Measurements from ENCODE around the gene SHC4. TPM values are rescaled to one million over a fixed set of nuclear protein-coding genes. Genes with fewer than 3 reads are reported as not detected.
"Not testable (repeated sequence)": the region's sequence is repeated elsewhere in the genome, so short reads cannot be mapped to it uniquely, and the experiment has no call there.

SHC4 gene
- polyA plus RNA-seq, 3 donors = 0.09 TPM; not detected in 2

DNA sequence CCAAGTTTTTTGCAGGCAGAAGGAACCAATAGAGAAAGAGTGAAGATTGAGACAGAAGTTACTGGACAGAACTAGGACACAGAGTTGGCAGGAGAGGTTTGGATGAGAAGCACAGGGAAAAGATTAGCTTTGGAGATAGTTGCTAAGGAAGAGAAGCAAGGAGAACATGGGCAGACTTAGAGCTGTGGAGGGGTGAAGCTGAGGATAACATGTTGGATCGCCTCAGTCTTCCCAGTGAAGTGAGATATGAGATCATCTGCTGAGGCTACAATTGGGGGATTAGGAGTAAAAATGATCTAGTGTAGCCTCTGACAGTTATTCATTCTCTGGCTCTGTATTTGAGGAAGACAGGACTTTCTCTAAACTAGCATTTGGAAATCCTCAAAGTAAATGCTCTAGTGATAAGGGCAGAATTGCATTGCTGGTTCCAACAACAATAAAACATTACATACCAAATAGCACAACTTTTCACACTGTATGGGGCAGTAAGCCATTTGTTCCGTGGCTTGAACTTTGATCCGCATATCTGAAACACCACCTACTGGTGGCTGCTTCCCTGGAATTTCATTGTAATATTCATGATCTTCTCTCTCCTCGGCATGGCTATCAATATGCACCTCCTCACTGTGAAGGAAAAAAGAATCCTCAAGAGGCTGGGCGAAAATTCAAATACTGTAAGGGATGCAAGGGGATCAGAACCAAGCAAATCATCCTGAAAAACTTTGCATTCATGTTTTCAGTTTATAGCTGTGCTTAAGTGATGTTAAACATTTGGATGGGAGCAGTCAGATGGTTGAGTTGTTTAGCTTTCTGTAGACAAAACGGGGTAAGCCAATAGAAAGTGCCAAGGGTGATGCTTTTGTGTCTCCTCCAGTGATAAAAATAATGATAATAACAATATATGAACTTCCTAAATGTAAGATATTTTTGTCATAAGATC lies 107.9 kb downstream of the SHC4 start:
- Histone ChIP-seq H3K36me3 (replicated peaks in 1 of 2; ENCODE audit: control insufficient read depth in 1 of 2, insufficient read depth in 2 of 2, low read length in 2 of 2) (no peaks in the 10 kb centered on the region), H3K79me2 (ENCODE audit: insufficient read depth, low read length) (no peaks in the 10 kb centered on the region), H3K9me3 (replicated peaks in 1 of 2; ENCODE audit: control insufficient read depth in 1 of 2, insufficient read depth in 1 of 2, low read length in 2 of 2) (no peaks in the 10 kb centered on the region), H3K4me2 (replicated peaks; ENCODE audit: extremely low read depth, low read length, poor library complexity, severe bottlenecking) (no peak overlapping the region), H2AFZ (ENCODE audit: insufficient read depth, low read depth, low read length, poor library complexity, severe bottlenecking) (no peak overlapping the region), H3K27ac (ENCODE audit: low read depth in 1 of 2, low read length in 2 of 2) (no peak overlapping the region), H4K20me1 (ENCODE audit: insufficient read depth, low read length) (no peaks in the 10 kb centered on the region), H3K27me3 (ENCODE audit: control insufficient read depth in 2 of 2, insufficient read depth in 2 of 2, low read length in 2 of 2) (no peaks in the 10 kb centered on the region), H3K9ac (ENCODE audit: insufficient read depth, low read length, poor library complexity, severe bottlenecking) (no peak overlapping the region), H3K4me3 (replicated peaks in 1 of 3; ENCODE audit: low read depth in 2 of 3, low read length in 3 of 3) (no peak overlapping the region), H3K4me1 (ENCODE audit: control insufficient read depth in 1 of 2, insufficient read depth in 2 of 2, low read length in 2 of 2) (no peaks in the 10 kb centered on the region)
- Mint-ChIP-seq H3K4me3 (no peak overlapping the region), H3K27me3 (ENCODE audit: low read depth in 3 of 3) (peaks cover 0 to 3% (median 0%) of the 10 kb centered on the region in 3 donors), H3K9me3 (peaks cover 0 to 1% (median 0%) of the 10 kb centered on the region in 7 donors), H3K36me3 (no peaks in the 10 kb centered on the region), H3K4me1 (peaks cover 7% of the 10 kb centered on the region), H3K27ac (no peak overlapping the region)
- intact Hi-C loops (cut with micrococcal nuclease) = no loop called here
- DNase-seq = no peak
- WGBS (ENCODE audit: insufficient coverage) = 47% methylated on average over 4 of the region's 6 CpGs
- TF ChIP-seq, protein P1, sequence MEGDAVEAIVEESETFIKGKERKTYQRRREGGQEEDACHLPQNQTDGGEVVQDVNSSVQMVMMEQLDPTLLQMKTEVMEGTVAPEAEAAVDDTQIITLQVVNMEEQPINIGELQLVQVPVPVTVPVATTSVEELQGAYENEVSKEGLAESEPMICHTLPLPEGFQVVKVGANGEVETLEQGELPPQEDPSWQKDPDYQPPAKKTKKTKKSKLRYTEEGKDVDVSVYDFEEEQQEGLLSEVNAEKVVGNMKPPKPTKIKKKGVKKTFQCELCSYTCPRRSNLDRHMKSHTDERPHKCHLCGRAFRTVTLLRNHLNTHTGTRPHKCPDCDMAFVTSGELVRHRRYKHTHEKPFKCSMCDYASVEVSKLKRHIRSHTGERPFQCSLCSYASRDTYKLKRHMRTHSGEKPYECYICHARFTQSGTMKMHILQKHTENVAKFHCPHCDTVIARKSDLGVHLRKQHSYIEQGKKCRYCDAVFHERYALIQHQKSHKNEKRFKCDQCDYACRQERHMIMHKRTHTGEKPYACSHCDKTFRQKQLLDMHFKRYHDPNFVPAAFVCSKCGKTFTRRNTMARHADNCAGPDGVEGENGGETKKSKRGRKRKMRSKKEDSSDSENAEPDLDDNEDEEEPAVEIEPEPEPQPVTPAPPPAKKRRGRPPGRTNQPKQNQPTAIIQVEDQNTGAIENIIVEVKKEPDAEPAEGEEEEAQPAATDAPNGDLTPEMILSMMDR (IDR thresholded peaks at IDR 0.05) = no peak

DNA sequence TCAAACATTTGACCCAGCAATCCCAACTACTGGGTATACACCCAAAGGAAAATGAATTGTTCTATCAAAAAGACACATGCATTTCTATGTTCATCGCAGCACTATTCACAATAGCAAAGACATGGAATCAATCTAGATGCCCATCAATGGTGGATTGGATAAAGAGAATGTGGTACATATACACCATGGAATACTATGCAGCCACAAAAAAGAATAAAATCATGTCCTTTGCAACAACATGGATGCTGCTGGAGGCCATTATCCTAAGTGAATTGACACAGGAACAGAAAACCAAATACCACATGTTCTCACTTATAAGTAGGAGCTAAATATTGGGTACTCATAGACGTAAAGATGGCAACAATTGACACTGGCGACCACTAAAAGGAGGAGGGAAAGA lies 109.3 kb downstream of the SHC4 start:
- H3K9me3 ChIP-seq (replicated peaks in 1 of 2; ENCODE audit: control insufficient read depth in 1 of 2, insufficient read depth in 1 of 2, low read length in 2 of 2); H3K36me3 Mint-ChIP-seq; H3K9me3 Mint-ChIP-seq; H3K79me2 ChIP-seq (ENCODE audit: insufficient read depth, low read length); intact Hi-C loops (cut with micrococcal nuclease); H3K27me3 ChIP-seq (ENCODE audit: control insufficient read depth in 2 of 2, insufficient read depth in 2 of 2, low read length in 2 of 2); H3K4me1 Mint-ChIP-seq; H4K20me1 ChIP-seq (ENCODE audit: insufficient read depth, low read length); H3K36me3 ChIP-seq (replicated peaks in 1 of 2; ENCODE audit: control insufficient read depth in 1 of 2, insufficient read depth in 2 of 2, low read length in 2 of 2); H3K27ac ChIP-seq (ENCODE audit: low read depth in 1 of 2, low read length in 2 of 2); H3K4me1 ChIP-seq (ENCODE audit: control insufficient read depth in 1 of 2, insufficient read depth in 2 of 2, low read length in 2 of 2); H3K4me2 ChIP-seq (replicated peaks; ENCODE audit: extremely low read depth, low read length, poor library complexity, severe bottlenecking); H3K27me3 Mint-ChIP-seq (ENCODE audit: low read depth in 3 of 3); H2AFZ ChIP-seq (ENCODE audit: insufficient read depth, low read depth, low read length, poor library complexity, severe bottlenecking); H3K4me3 ChIP-seq (replicated peaks in 1 of 3; ENCODE audit: low read depth in 2 of 3, low read length in 3 of 3); DNase-seq; H3K4me3 Mint-ChIP-seq; H3K9ac ChIP-seq (ENCODE audit: insufficient read depth, low read length, poor library complexity, severe bottlenecking): not testable (repeated sequence)
- H3K27ac Mint-ChIP-seq = peak overlapping the region in 1 of 7 donors; percentile 37
- WGBS (ENCODE audit: insufficient coverage) = no CpG with 5 or more reads among the region's 3 CpGs

Data from CD14-positive monocyte (primary cell).